Measurements from ENCODE around the gene FRMPD4.
"Not testable (repeated sequence)": the region's sequence is repeated elsewhere in the genome, so short reads cannot be mapped to it uniquely, and the experiment has no call there.

FRMPD4 gene

GRCh38 chrX:12138361-12139313 lies at the start of gene FRMPD4:
TSS of gene FRMPD4 (plus strand) at chrX:12138473. CDS start at chrX:12138972, 499 bp downstream.
- FAIRE-seq, result no peak

DNA sequence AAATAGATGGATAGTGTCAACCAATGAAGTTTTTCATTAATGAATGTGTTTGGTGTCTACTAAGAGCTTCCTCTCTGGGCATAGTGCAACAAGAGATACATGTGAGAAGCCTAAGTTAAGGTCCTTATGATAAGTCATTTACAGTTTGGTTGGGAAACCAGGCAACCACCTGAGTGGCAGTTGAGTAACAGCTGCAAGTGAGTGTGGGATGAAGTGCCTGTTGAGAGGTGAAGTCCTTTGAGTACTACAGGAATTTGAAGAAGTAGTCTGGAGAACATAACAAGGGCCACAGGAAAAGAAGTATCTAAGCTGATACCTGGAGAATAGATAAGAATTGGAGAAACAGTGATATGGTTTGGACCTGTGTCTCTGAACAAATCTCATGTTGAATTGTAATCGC lies 48.5 kb upstream of the FRMPD4 start:
- DNase-seq (ENCODE audit: low spot score), result no peak

More at GRCh38 chrX:12138361-12139313, at the start of gene FRMPD4:
- DNase-seq (ENCODE audit: low spot score), result peak; percentile 53

DNA sequence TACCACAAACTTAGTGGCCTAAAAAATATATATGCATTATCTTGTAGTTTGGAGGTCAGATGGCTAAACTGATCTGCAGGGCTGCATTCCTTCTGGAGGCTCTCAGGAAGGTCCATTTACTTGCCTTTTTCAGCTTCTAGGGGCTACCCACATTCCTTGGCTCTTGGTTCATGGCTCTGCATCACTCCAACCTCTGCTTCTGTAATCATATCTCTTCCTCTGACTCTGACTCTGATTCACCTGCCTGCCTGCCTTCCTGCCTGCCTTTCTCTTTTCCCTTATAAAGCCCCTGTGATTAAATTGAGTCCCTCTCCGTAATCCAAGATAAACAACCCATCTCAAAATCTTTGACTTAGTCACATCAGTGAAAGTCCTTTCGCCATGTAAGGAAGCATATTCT lies 25.0 kb upstream of the FRMPD4 start:
- DNase-seq (ENCODE audit: low spot score) (no peak), FAIRE-seq (no peak)

More for the DNA sequence above, 48.5 kb upstream of the FRMPD4 start:
- no peak for FAIRE-seq

- DNase-seq (ENCODE audit: low spot score), result peak; percentile 2
- FAIRE-seq, result no peak
These were observed 22.9 kb upstream of the FRMPD4 start for GRCh38 chrX:12115377-12115776.

DNA sequence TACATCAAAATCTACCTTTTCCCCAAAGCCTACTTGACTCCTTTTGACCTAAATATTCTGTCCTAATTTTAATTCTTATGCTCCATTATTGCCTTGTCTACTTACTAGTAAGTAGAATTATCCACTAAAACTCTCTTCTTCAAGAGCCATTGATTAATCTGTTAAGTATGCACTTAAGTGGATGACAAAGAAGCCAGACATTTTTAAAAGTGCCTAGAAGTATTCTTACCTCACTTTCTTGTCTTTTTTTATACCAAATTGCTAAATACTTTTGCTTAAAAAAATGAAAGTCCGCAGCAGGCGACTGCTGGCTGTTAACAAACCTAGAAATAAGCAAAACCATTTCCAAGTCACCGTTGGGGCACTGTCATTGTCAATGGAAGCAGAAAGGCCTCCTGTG lies 20.1 kb upstream of the FRMPD4 start:
- DNase-seq (ENCODE audit: low spot score), result no peak

GRCh38 chrX:12128017-12128416 lies 10.3 kb upstream of the FRMPD4 start:
- no peak for FAIRE-seq
- DNase-seq (ENCODE audit: low spot score), result no peak

More for the DNA sequence above, 20.1 kb upstream of the FRMPD4 start:
- no peak for FAIRE-seq

DNA sequence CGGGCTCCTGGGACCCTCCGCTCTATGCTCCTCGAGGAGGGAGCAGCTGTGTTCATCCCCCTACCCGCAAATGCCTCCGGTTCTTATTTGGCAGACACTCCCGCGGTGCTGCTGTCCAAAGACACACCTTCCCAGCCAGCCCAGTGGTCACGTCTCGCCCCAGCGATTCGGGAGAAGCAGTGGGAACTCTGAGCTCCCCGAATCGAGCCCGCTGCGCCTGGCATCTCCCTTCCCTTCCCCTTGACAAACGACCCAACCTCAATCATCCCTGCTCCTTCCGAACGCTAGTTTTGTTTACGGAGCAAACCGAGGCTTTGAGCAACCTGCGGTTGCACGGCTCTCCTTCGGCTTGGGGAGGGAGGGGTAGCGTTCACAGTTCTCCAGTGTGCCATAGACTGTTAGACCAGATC lies 317 bp upstream of the FRMPD4 start:
- FAIRE-seq, result no peak

GRCh38 chrX:12139934-12140611 lies 1.8 kb downstream of the FRMPD4 start:
- no peak for DNase-seq (ENCODE audit: low spot score)
- no peak for FAIRE-seq

More for the DNA sequence above, 317 bp upstream of the FRMPD4 start:
- peak; percentile 6 for DNase-seq (ENCODE audit: low spot score)

DNA sequence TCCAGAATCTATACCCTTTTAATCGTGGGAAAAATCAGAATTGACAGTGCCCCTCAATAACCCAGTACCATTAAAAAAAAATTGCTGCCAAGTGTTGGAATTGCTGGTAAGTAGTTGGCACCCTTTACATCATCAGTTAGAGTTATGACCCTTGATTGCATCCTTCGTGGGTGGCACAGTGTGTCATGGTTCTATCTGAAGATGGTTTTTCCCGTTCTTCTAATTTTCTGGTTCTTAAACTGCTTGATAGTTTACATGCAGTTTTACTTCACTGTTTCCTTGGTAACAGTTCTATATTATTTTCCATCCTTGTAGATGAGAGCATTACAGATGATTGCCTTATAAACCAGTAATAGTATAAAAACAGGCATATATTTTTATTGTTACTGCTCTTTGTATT lies 3.2 kb downstream of the FRMPD4 start:
- DNase-seq (ENCODE audit: low spot score) (no peak), FAIRE-seq (no peak)

DNA sequence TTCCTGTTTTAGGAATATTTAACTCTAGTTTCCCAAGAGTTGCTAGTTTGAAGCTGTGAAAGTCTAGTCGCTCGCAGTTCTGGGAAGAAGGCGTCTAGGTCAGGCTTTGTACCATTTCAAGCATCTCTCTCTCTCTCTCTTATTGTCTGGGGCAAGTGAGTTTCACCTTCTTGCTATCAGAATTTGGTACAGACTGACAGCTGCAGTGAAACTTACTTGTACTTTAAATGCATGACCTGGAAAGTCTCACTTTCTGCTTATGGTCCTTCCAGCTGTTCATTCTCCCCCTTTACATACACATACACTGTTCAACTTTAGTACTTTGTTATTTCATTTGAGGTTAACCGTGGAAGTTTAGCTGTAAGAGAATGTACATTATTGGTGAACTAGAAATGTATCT lies 4.4 kb downstream of the FRMPD4 start:
- DNase-seq (ENCODE audit: low spot score), result no peak
- FAIRE-seq, result no peak

GRCh38 chrX:12145402-12145801 lies 7.1 kb downstream of the FRMPD4 start:
- DNase-seq (ENCODE audit: low spot score) (no peak), FAIRE-seq (no peak)

- FAIRE-seq (no peak), DNase-seq (ENCODE audit: low spot score) (no peak)
These were observed 11.6 kb downstream of the FRMPD4 start for GRCh38 chrX:12149670-12150407.

DNA sequence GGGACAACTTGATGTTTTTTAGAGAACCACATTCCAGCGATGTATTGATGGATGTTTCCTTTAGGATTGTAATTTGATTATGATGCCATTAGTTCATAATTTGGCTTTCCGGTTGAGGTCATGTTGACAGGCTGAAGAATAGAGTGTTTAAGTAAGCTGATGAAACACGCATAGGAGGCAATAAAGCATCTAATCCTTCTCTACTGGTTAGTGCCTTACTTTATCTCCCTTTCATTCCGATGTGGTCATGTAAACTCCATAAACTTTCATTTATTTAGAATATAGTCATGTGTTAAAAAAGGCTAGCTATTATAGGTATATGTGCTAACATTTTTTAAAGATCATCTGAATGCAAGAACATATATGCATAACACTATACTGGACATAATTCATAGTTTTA lies 15.0 kb downstream of the FRMPD4 start:
- DNase-seq (ENCODE audit: low spot score), result no peak
- FAIRE-seq, result no peak

DNA sequence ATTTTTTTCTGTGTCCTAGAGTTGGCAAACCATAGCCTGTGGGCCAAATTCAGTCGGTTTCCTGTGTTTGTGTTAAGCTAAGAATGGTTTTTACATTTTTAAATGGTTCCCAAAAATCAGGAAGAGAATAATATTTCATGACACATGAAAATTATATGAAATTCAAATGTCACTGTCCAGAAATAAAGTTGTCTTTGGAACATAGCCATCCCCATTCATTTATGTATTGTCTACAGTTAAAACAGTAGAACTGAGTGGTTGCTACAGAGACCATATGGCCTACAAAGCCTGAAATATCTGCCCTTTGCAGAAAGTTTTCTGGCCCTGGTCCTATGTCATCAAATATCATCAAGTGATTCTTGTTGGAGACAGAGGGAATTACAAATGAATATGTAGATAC lies 15.5 kb downstream of the FRMPD4 start:
- FAIRE-seq, result no peak
- DNase-seq (ENCODE audit: low spot score), result no peak

- DNase-seq (ENCODE audit: low spot score) (no peak), FAIRE-seq (no peak)
These were observed 21.5 kb downstream of the FRMPD4 start for GRCh38 chrX:12159799-12160198.

DNA sequence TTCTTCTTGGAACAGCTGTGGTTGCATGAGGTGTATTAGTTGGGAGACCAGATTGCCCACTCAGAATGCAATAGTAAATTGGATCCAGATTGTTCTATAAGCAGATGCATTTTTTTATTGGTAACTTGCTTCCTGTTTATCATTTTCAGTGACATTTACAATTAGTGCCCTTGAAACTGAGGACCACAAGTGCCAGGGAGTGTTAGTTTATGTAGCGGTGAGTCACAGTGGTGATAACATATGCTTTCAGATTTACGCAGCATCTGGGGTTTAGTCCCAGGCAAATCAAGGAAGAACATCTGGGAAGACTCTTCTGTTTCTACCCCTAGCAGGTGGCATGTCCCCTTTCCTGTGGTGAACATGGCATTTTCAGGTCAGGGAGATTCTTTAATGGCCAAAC lies 24.1 kb downstream of the FRMPD4 start:
- no peak for DNase-seq (ENCODE audit: low spot score)
- no peak for FAIRE-seq

GRCh38 chrX:12164180-12164579 lies 25.9 kb downstream of the FRMPD4 start:
- DNase-seq (ENCODE audit: low spot score); FAIRE-seq: not testable (repeated sequence)

DNA sequence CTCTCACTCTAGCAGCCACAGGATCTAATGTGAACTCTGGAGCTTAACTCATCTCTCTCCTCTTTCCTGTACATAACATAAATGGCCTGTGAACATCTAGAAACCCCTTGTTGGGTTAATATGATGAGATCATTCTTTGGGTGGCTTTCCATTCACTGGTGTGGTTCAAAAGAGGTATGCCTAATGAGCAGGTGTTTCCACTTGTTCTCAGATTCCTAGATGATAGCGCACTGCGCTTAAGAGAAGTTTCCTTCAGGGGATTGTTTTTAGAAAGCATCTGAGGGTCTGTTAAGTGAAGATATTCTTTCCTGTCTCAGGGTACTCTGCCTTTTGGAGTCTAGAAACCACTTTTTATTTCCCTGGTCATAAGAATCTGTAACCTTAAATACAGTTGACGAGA lies 32.5 kb downstream of the FRMPD4 start:
- FAIRE-seq, result no peak

GRCh38 chrX:12174358-12174757 lies 36.1 kb downstream of the FRMPD4 start:
- FAIRE-seq (no peak), DNase-seq (ENCODE audit: low spot score) (no peak)

More for the DNA sequence above, 32.5 kb downstream of the FRMPD4 start:
- no peak for DNase-seq (ENCODE audit: low spot score)

DNA sequence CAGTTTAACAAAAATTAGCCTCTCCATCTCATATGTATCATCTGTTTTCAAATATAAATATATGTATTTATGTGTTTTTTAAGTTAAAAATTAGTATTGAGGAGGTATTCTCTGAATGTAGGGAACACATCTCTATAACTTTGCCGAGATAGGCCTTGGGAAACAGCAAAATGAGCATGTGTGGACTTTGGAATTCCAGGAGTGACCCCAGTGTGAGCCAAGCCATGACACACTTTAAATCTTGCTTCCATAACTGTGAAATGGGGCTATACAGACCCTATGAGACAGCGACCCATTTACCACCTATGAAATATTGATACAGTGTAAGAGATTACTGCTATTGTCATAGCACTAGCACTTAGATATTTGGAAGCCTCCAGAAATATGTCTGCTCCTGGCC lies 58.8 kb downstream of the FRMPD4 start:
- no peak for FAIRE-seq

GRCh38 chrX:12206413-12206812 lies 68.1 kb downstream of the FRMPD4 start:
- no peak for FAIRE-seq
- DNase-seq (ENCODE audit: low spot score), result no peak

More for the DNA sequence above, 58.8 kb downstream of the FRMPD4 start:
- peak; percentile 4 for DNase-seq (ENCODE audit: low spot score)

All from urothelium cell line (cell line).